DND-41 (cell line): Measurements from ENCODE around the gene PRMT5.

Experiments
- ATAC-seq: fragments of 200-7000 bp; cut with Tn5 transposase; 3 replicates; pipeline ENCODE4 v1.9.1; 2021; ENCODE audit warnings: low read depth; ENCODE audit not compliant: insufficient read depth
- DNase-seq: peaks from one replicate; pipeline ENCODE4 v3.0.0-alpha.2; 2020
- H2AFZ ChIP-seq: 2 replicates; pipeline ENCODE4 v1.6.0; 2012; ENCODE audit warnings: low read depth, low read length
- H3K27ac ChIP-seq: 2 replicates; pipeline ENCODE4 v1.5.1; 2012; ENCODE audit warnings: low read length, inconsistent platforms
- H3K27me3 ChIP-seq: fragments of 200-600 bp; sonication (generic); 2 replicates; pipeline ENCODE4 v1.6.0; 2012; ENCODE audit warnings: low read length, mild to moderate bottlenecking, inconsistent platforms; ENCODE audit not compliant: insufficient read depth, poor library complexity
- H3K36me3 ChIP-seq: 2 replicates; pipeline ENCODE4 v1.5.1; 2012; ENCODE audit warnings: low read length, inconsistent platforms; ENCODE audit not compliant: insufficient read depth
- H3K4me1 ChIP-seq: 2 replicates; pipeline ENCODE4 v1.5.1; 2012; ENCODE audit warnings: mild to moderate bottlenecking, low read length; ENCODE audit not compliant: insufficient read depth
- H3K4me2 ChIP-seq: 2 replicates; pipeline ENCODE4 v1.6.0; 2012; ENCODE audit warnings: mild to moderate bottlenecking, moderate library complexity, low read length, inconsistent platforms; ENCODE audit not compliant: insufficient read depth
- H3K4me3 ChIP-seq, 2 experiments: fragments of 200-600 bp in 1 of 2; shearing (Covaris generic) in 1 of 2; 2 replicates each; pipeline ENCODE4 v1.5.1; 2012 to 2016; ENCODE audit warnings: inconsistent platforms in 2 of 2, low read length in 2 of 2, mild to moderate bottlenecking in 2 of 2, low read depth in 1 of 2, moderate library complexity in 1 of 2
- H3K79me2 ChIP-seq: 2 replicates; pipeline ENCODE4 v1.6.0; 2012; ENCODE audit warnings: low read length, inconsistent platforms; ENCODE audit not compliant: insufficient read depth
- H3K9ac ChIP-seq: 2 replicates; pipeline ENCODE4 v1.6.0; 2012; ENCODE audit warnings: low read depth, mild to moderate bottlenecking, inconsistent platforms, low read length, moderate library complexity
- H3K9me3 ChIP-seq: 2 replicates; pipeline ENCODE4 v1.5.1; 2012; ENCODE audit warnings: low read length, moderate library complexity, mild to moderate bottlenecking, inconsistent platforms; ENCODE audit not compliant: insufficient read depth, severe bottlenecking
- H4K20me1 ChIP-seq: 2 replicates; pipeline ENCODE4 v1.6.0; 2012; ENCODE audit warnings: low read length; ENCODE audit not compliant: insufficient read depth
- CTCF ChIP-seq: IDR thresholded peaks from 2 replicates; pipeline ENCODE4 v1.5.1; 2012; ENCODE audit warnings: borderline replicate concordance, low read length, moderate library complexity, mild to moderate bottlenecking; ENCODE audit not compliant: poor library complexity, severe bottlenecking; ENCODE audit errors: extremely low read depth
- EZH2 ChIP-seq: IDR thresholded peaks from 3 replicates; pipeline ENCODE4 v1.6.1; 2012; ENCODE audit warnings: borderline replicate concordance, low read depth, mild to moderate bottlenecking, moderate library complexity, low read length, inconsistent platforms; ENCODE audit not compliant: severe bottlenecking

Gene PRMT5

GRCh38 chr14:22875003-22875747, 54.0 kb downstream of the PRMT5 start:
- Histone ChIP-seq H3K4me1 (peaks cover 24% of the 10 kb centered on the region), H3K9ac (no peak overlapping the region), H3K27me3 (peaks cover 6% of the 10 kb centered on the region), H2AFZ (no peak overlapping the region), H3K4me3 (no peak overlapping the region), H3K9me3 (no peaks in the 10 kb centered on the region), H4K20me1 (peaks cover 35% of the 10 kb centered on the region), H3K4me2 (no peak overlapping the region), H3K36me3 (peaks cover 8% of the 10 kb centered on the region; the same call in 1 of the 2 replicates), H3K79me2 (no peaks in the 10 kb centered on the region), H3K27ac (no peak overlapping the region)
- DNase-seq (no peak), ATAC-seq (no peak)
- TF ChIP-seq CTCF (no peak), EZH2 (no peak)

GRCh38 chr14:22872833-22873520, 56.2 kb downstream of the PRMT5 start:
- Histone ChIP-seq H3K4me2 (peak overlapping the region; percentile 67), H3K27ac (no peak overlapping the region; the same call in 1 of the 2 replicates), H4K20me1 (peaks cover 24% of the 10 kb centered on the region), H3K79me2 (no peaks in the 10 kb centered on the region), H3K9ac (peak overlapping the region; percentile 64; the same call in 1 of the 2 replicates), H3K27me3 (no peaks in the 10 kb centered on the region), H3K4me3 (peak overlapping the region in 1 of 2 experiments; percentile 62; a peak in 2 of 4 replicates), H3K36me3 (peaks cover 8% of the 10 kb centered on the region; the same call in 1 of the 2 replicates), H3K9me3 (no peaks in the 10 kb centered on the region), H2AFZ (no peak overlapping the region), H3K4me1 (peaks cover 24% of the 10 kb centered on the region)
- ATAC-seq (no peak), DNase-seq (no peak)
- TF ChIP-seq CTCF, result no peak
- no peak for TF ChIP-seq EZH2

GRCh38 chr14:22872033-22872832, 56.9 kb downstream of the PRMT5 start:
- H3K27ac ChIP-seq, result peak overlapping the region; percentile 81; the same call in 1 of the 2 replicates
- peaks cover 24% of the 10 kb centered on the region for H4K20me1 ChIP-seq
- ATAC-seq (peak; percentile 54), DNase-seq (peak; percentile 55)
- peak overlapping the region; percentile 51 to 62; a peak in 3 of 4 replicates for H3K4me3 ChIP-seq
- peaks cover 8% of the 10 kb centered on the region; the same call in 1 of the 2 replicates for H3K36me3 ChIP-seq
- H3K79me2 ChIP-seq, result no peaks in the 10 kb centered on the region
- peaks cover 24% of the 10 kb centered on the region for H3K4me1 ChIP-seq
- peak overlapping the region; percentile 78 for H2AFZ ChIP-seq
- H3K27me3 ChIP-seq, result no peaks in the 10 kb centered on the region
- H3K4me2 ChIP-seq, result peak overlapping the region; percentile 67
- peak; percentile 88 for TF ChIP-seq CTCF
- no peak for TF ChIP-seq EZH2
- H3K9ac ChIP-seq, result peak overlapping the region; percentile 64
- no peaks in the 10 kb centered on the region for H3K9me3 ChIP-seq
